Mammary epithelial cell (primary cell): ENCODE measurements around the gene KLF3.

Experiments used
- CTCF ChIP-seq, 2 donors: IDR thresholded peaks in 1 of 2; conservative IDR thresholded peaks in 1 of 2; 2 replicates each; pipeline ENCODE4 v1.5.1; 2011 to 2012; ENCODE audit warnings: inconsistent platforms in 2 of 2, low read length in 2 of 2, mild to moderate bottlenecking in 2 of 2, control low read depth in 1 of 2, low read depth in 1 of 2; ENCODE audit not compliant: insufficient read depth in 1 of 2; ENCODE audit errors: extremely low read depth in 1 of 2
- EZH2 ChIP-seq: IDR thresholded peaks from 2 replicates; pipeline ENCODE4 v1.6.1; 2012; ENCODE audit warnings: low read length, inconsistent platforms, borderline replicate concordance

- TF ChIP-seq CTCF (conservative IDR thresholded peaks at IDR 0.05 in 1 of 2, IDR thresholded peaks at IDR 0.05 in 1 of 2; ENCODE audit: extremely low read depth in 1 of 2, insufficient read depth in 1 of 2, low read depth in 1 of 2, low read length in 2 of 2) (no peak), EZH2 (no peak)
Measured at GRCh38 chr4:38650133-38650532, 13.9 kb upstream of the KLF3 start.
